ENCODE results near the gene RPTOR. TPM values are rescaled to one million over a fixed set of nuclear protein-coding genes. Genes with fewer than 3 reads are reported as not detected.

RPTOR gene
- polyA plus RNA-seq, 1 donor from 2014 or later: 8.0 TPM

- no peaks in the 10 kb centered on the region for H4K20me1 ChIP-seq (ENCODE audit: insufficient read depth)
- H3K27me3 ChIP-seq (ENCODE audit: insufficient read depth, low read depth, low read length): no peaks in the 10 kb centered on the region
- no peak overlapping the region for H3K4me3 ChIP-seq (ENCODE audit: low read length)
- no peak overlapping the region for H2AFZ ChIP-seq (ENCODE audit: low read depth, low read length)
- no peak overlapping the region for H3K9ac ChIP-seq (ENCODE audit: low read length)
- no peaks in the 10 kb centered on the region for H3K79me2 ChIP-seq (replicated peaks; ENCODE audit: insufficient read depth, low read length)
- no peak overlapping the region for H3K27ac ChIP-seq (ENCODE audit: low read length)
- H3K9me2 ChIP-seq (ENCODE audit: insufficient read depth, low read length): no peaks in the 10 kb centered on the region
- H3F3A ChIP-seq (ENCODE audit: insufficient read depth, low read length, poor library complexity, severe bottlenecking): no peaks in the 10 kb centered on the region
- no peaks in the 10 kb centered on the region for H3K9me3 ChIP-seq (ENCODE audit: low read length)
- H3K4me2 ChIP-seq (ENCODE audit: low read length): no peak overlapping the region
- TF ChIP-seq EZH2 (IDR thresholded peaks at IDR 0.05; ENCODE audit: borderline replicate concordance, insufficient read depth, low read length, poor library complexity, severe bottlenecking) (no peak), TAF1 (IDR thresholded peaks at IDR 0.05; ENCODE audit: low read depth) (no peak), CTCF (IDR thresholded peaks at IDR 0.05; ENCODE audit: poor library complexity, severe bottlenecking) (no peak), MXI1 (conservative IDR thresholded peaks at IDR 0.05; ENCODE audit: poor library complexity, severe bottlenecking) (no peak), REST (IDR thresholded peaks at IDR 0.05; ENCODE audit: borderline replicate concordance) (no peak), EP300 (conservative IDR thresholded peaks at IDR 0.05; ENCODE audit: poor library complexity, severe bottlenecking) (no peak), POLR2AphosphoS5 (IDR thresholded peaks at IDR 0.05) (no peak), SMC3 (conservative IDR thresholded peaks at IDR 0.05; ENCODE audit: poor library complexity) (no peak), RAD21 (conservative IDR thresholded peaks at IDR 0.05) (no peak)
- H3K36me3 ChIP-seq (ENCODE audit: insufficient read depth, low read length): no peaks in the 10 kb centered on the region
These were observed 130.9 kb downstream of the RPTOR start for GRCh38 chr17:80675438-80676095.

GRCh38 chr17:80676096-80676466, 131.4 kb downstream of the RPTOR start:
- no peaks in the 10 kb centered on the region for H4K20me1 ChIP-seq (ENCODE audit: insufficient read depth)
- H3F3A ChIP-seq (ENCODE audit: insufficient read depth, low read length, poor library complexity, severe bottlenecking): no peaks in the 10 kb centered on the region
- TF ChIP-seq EP300 (conservative IDR thresholded peaks at IDR 0.05; ENCODE audit: poor library complexity, severe bottlenecking) (no peak), RAD21 (conservative IDR thresholded peaks at IDR 0.05) (no peak), EZH2 (IDR thresholded peaks at IDR 0.05; ENCODE audit: borderline replicate concordance, insufficient read depth, low read length, poor library complexity, severe bottlenecking) (no peak), TAF1 (IDR thresholded peaks at IDR 0.05; ENCODE audit: low read depth) (no peak), SMC3 (conservative IDR thresholded peaks at IDR 0.05; ENCODE audit: poor library complexity) (no peak), POLR2AphosphoS5 (IDR thresholded peaks at IDR 0.05) (no peak), MXI1 (conservative IDR thresholded peaks at IDR 0.05; ENCODE audit: poor library complexity, severe bottlenecking) (no peak), CTCF (IDR thresholded peaks at IDR 0.05; ENCODE audit: poor library complexity, severe bottlenecking) (no peak), REST (IDR thresholded peaks at IDR 0.05; ENCODE audit: borderline replicate concordance) (no peak)
- no peaks in the 10 kb centered on the region for H3K36me3 ChIP-seq (ENCODE audit: insufficient read depth, low read length)
- H3K9me3 ChIP-seq (ENCODE audit: low read length): no peaks in the 10 kb centered on the region
- no peak overlapping the region for H3K4me2 ChIP-seq (ENCODE audit: low read length)
- H2AFZ ChIP-seq (ENCODE audit: low read depth, low read length): no peak overlapping the region
- no peaks in the 10 kb centered on the region for H3K79me2 ChIP-seq (replicated peaks; ENCODE audit: insufficient read depth, low read length)
- H3K27me3 ChIP-seq (ENCODE audit: insufficient read depth, low read depth, low read length): no peaks in the 10 kb centered on the region
- H3K9me2 ChIP-seq (ENCODE audit: insufficient read depth, low read length): no peaks in the 10 kb centered on the region
- H3K27ac ChIP-seq (ENCODE audit: low read length): no peak overlapping the region
- no peak overlapping the region for H3K4me3 ChIP-seq (ENCODE audit: low read length)
- no peak overlapping the region for H3K9ac ChIP-seq (ENCODE audit: low read length)
